GM12891 (cell line): ENCODE data around the gene CAPN2.

ENCODE experiments used
- POLR2A ChIP-seq: IDR thresholded peaks from 2 replicates; pipeline ENCODE4 v1.6.1; 2011; ENCODE audit warnings: low read depth, low read length, control low read depth
- POLR2AphosphoS5 ChIP-seq: IDR thresholded peaks from 2 replicates; pipeline ENCODE4 v1.6.1; 2011; ENCODE audit warnings: low read depth, low read length, control low read depth
- POU2F2 ChIP-seq: IDR thresholded peaks from 2 replicates; pipeline ENCODE4 v1.6.1; 2011; ENCODE audit warnings: low read depth, mild to moderate bottlenecking, control low read depth, low read length, moderate library complexity
- SPI1 ChIP-seq: IDR thresholded peaks from 2 replicates; pipeline ENCODE4 v1.6.1; 2011; ENCODE audit warnings: low read depth, low read length, control low read depth
- TAF1 ChIP-seq: IDR thresholded peaks from 2 replicates; pipeline ENCODE4 v1.6.1; 2011; ENCODE audit warnings: low read depth, low read length, control low read depth

DNA sequence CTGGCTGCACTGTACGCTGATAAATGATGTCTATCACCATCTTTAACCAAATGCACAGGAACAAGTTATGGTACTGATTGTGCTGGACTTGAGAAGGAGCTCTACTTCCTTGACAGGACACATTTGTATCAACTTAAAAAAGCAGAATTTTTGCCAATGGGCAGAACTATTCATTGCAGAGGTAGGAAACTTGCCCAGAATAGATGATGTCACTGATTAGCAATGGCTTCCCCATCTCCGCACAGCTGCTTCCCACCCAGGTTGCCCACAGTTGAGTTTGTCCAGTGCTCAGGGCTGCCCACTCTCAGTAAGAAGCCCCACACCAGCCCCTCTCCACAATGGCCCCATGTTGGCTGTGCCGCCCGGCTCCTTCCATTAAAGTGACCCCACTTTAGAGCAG, 33.4 kb downstream of the CAPN2 start:
- TF ChIP-seq POLR2A (no peak), POLR2AphosphoS5 (no peak), TAF1 (no peak), POU2F2 (no peak), SPI1 (no peak)
